HG03378 (cell line): ENCODE results near the gene THSD7A.

Experiments
- ATAC-seq: cut with Tn5 transposase; IDR thresholded peaks from one replicate; pipeline ENCODE4 v1.9.1; 2021; ENCODE audit warnings: mild to moderate bottlenecking, moderate library complexity; ENCODE audit not compliant: unreplicated experiment

Gene THSD7A

GRCh38 chr7:11642841-11643240 is 189.2 kb downstream of the THSD7A start:
- ATAC-seq, result no peak

- no peak for ATAC-seq
Measured at GRCh38 chr7:11642276-11642675, 189.7 kb downstream of the THSD7A start.

GRCh38 chr7:11638011-11638774 is 193.8 kb downstream of the THSD7A start:
- no peak for ATAC-seq

GRCh38 chr7:11636274-11636673 is 195.7 kb downstream of the THSD7A start:
- no peak for ATAC-seq

GRCh38 chr7:11633310-11633709 is 198.7 kb downstream of the THSD7A start:
- no peak for ATAC-seq

- ATAC-seq, result no peak
Measured at GRCh38 chr7:11630355-11630754, 201.6 kb downstream of the THSD7A start.

- ATAC-seq, result no peak
Measured at GRCh38 chr7:11625669-11626068, 206.3 kb downstream of the THSD7A start.

- ATAC-seq, result no peak
Measured at GRCh38 chr7:11623093-11623678, 208.8 kb downstream of the THSD7A start.

GRCh38 chr7:11620406-11621253 is 211.4 kb downstream of the THSD7A start:
- no peak for ATAC-seq

GRCh38 chr7:11616466-11616865 is 215.5 kb downstream of the THSD7A start:
- no peak for ATAC-seq

- no peak for ATAC-seq
Measured at GRCh38 chr7:11615174-11615573, 216.8 kb downstream of the THSD7A start.

GRCh38 chr7:11613292-11613930 is 218.6 kb downstream of the THSD7A start:
- ATAC-seq, result peak; percentile 90

- ATAC-seq, result no peak
Measured at GRCh38 chr7:11612737-11613136, 219.3 kb downstream of the THSD7A start.

GRCh38 chr7:11609096-11609670 is 222.8 kb downstream of the THSD7A start:
- ATAC-seq, result no peak

GRCh38 chr7:11607686-11608085 is 224.3 kb downstream of the THSD7A start:
- ATAC-seq, result no peak

- no peak for ATAC-seq
Measured at GRCh38 chr7:11605749-11606148, 226.2 kb downstream of the THSD7A start.

GRCh38 chr7:11604505-11604904 is 227.5 kb downstream of the THSD7A start:
- ATAC-seq, result no peak

GRCh38 chr7:11601761-11602160 is 230.2 kb downstream of the THSD7A start:
- ATAC-seq, result no peak

GRCh38 chr7:11593322-11593721 is 238.7 kb downstream of the THSD7A start:
- ATAC-seq, result no peak

- ATAC-seq, result no peak
Measured at GRCh38 chr7:11592699-11593098, 239.3 kb downstream of the THSD7A start.

GRCh38 chr7:11591943-11592342 is 240.1 kb downstream of the THSD7A start:
- ATAC-seq, result no peak
